ENCODE measurements around the gene DHX35. TPM values are rescaled to one million over a fixed set of nuclear protein-coding genes. Genes with fewer than 3 reads are reported as not detected.

The DHX35 gene
- total and polyA plus RNA-seq, 2 experiments from 2014 or later, result 8.3 to 25.9 TPM

GRCh38 chr20:39066471-39067242, 104.5 kb downstream of the DHX35 start:
- Histone ChIP-seq H3K4me1 (ENCODE audit: insufficient read depth) (no peaks in the 10 kb centered on the region), H3K9me2 (ENCODE audit: insufficient read depth) (no peaks in the 10 kb centered on the region), H4K20me1 (replicated peaks; ENCODE audit: insufficient read depth) (no peaks in the 10 kb centered on the region), H3K79me2 (replicated peaks; ENCODE audit: insufficient read depth) (no peaks in the 10 kb centered on the region), H3F3A (replicated peaks; ENCODE audit: low read depth) (no peaks in the 10 kb centered on the region), H3K4me3 (no peak overlapping the region), H2AFZ (0 out of 2 replicates have a peak overlapping the region, but pooled peaks have one; percentile 52), H3K4me2 (peak overlapping the region; percentile 63; the same call in 1 of the 2 replicates), H3K36me3 (ENCODE audit: insufficient read depth) (no peaks in the 10 kb centered on the region), H3K27ac (ENCODE audit: low read depth) (no peak overlapping the region), H3K27me3 (ENCODE audit: insufficient read depth) (no peaks in the 10 kb centered on the region)
- Mint-ChIP-seq H3K36me3 (ENCODE audit: low read depth) (no peaks in the 10 kb centered on the region), H3K4me3 (no peak overlapping the region), H3K9me3 (peaks cover 3% of the 10 kb centered on the region; the same call in 1 of the 3 replicates), H3K27ac (no peak overlapping the region), H3K27me3 (ENCODE audit: insufficient read depth, low read depth, poor library complexity) (peaks cover 2% of the 10 kb centered on the region), H3K4me1 (no peaks in the 10 kb centered on the region)
- peak; percentile 94 for DNase-seq (ENCODE audit: low spot score)
- ATAC-seq, result peak; percentile 98
- no peak for TF ChIP-seq STAT1 (IDR thresholded peaks at IDR 0.05; ENCODE audit: unreplicated experiment)
- TF ChIP-seq, protein P1, sequence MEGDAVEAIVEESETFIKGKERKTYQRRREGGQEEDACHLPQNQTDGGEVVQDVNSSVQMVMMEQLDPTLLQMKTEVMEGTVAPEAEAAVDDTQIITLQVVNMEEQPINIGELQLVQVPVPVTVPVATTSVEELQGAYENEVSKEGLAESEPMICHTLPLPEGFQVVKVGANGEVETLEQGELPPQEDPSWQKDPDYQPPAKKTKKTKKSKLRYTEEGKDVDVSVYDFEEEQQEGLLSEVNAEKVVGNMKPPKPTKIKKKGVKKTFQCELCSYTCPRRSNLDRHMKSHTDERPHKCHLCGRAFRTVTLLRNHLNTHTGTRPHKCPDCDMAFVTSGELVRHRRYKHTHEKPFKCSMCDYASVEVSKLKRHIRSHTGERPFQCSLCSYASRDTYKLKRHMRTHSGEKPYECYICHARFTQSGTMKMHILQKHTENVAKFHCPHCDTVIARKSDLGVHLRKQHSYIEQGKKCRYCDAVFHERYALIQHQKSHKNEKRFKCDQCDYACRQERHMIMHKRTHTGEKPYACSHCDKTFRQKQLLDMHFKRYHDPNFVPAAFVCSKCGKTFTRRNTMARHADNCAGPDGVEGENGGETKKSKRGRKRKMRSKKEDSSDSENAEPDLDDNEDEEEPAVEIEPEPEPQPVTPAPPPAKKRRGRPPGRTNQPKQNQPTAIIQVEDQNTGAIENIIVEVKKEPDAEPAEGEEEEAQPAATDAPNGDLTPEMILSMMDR (conservative IDR thresholded peaks at IDR 0.05; ENCODE audit: low read depth in 2 of 2), result peak; percentile 58 to 72

DNA sequence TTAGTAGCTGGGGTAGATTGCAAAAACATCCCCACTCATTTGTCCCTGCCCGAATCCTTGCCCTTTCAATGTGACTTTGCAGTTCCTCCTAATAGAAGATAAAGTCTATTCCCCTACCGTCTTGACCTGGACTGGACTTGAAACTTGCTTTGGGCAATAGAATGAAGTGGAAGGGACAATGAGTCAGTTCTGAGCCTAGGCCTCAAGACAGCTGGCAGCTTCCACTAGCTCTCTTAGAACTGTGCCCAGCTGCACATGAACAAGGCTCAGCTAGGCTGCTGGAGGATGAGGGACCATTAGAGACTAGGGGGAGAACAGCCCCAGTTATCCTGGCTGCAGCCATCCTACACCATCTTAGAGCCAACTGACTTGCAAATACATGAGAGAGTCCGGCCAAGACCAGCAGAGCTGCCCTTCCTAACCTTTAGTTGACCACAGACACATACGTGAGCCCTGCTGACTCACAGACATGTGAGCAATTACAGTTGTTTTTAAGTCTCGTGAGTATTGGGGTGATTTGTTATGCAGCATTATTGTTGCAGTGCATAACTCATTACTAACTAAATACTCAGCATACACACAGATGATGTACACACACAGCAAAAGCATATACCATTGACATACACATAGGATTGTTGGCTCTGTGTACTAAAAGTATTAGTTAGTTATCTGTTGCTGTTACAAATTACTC, 105.5 kb downstream of the DHX35 start:
- Histone ChIP-seq H3F3A (replicated peaks; ENCODE audit: low read depth) (no peaks in the 10 kb centered on the region), H3K4me2 (no peak overlapping the region), H3K4me1 (ENCODE audit: insufficient read depth) (no peaks in the 10 kb centered on the region), H3K9me2 (ENCODE audit: insufficient read depth) (no peaks in the 10 kb centered on the region), H3K79me2 (replicated peaks; ENCODE audit: insufficient read depth) (no peaks in the 10 kb centered on the region), H3K27ac (ENCODE audit: low read depth) (no peak overlapping the region), H4K20me1 (replicated peaks; ENCODE audit: insufficient read depth) (no peaks in the 10 kb centered on the region), H3K36me3 (ENCODE audit: insufficient read depth) (no peaks in the 10 kb centered on the region), H3K27me3 (ENCODE audit: insufficient read depth) (no peaks in the 10 kb centered on the region), H3K4me3 (no peak overlapping the region), H2AFZ (no peak overlapping the region)
- Mint-ChIP-seq H3K9me3 (peaks cover 3% of the 10 kb centered on the region; the same call in 1 of the 3 replicates), H3K36me3 (ENCODE audit: low read depth) (no peaks in the 10 kb centered on the region), H3K4me3 (no peak overlapping the region), H3K4me1 (no peaks in the 10 kb centered on the region), H3K27me3 (ENCODE audit: insufficient read depth, low read depth, poor library complexity) (peaks cover 2% of the 10 kb centered on the region), H3K27ac (no peak overlapping the region)
- DNase-seq (ENCODE audit: low spot score), result no peak
- no peak for ATAC-seq
- TF ChIP-seq, protein P1 (conservative IDR thresholded peaks at IDR 0.05; ENCODE audit: low read depth in 2 of 2), result no peak
- TF ChIP-seq, protein P2, sequence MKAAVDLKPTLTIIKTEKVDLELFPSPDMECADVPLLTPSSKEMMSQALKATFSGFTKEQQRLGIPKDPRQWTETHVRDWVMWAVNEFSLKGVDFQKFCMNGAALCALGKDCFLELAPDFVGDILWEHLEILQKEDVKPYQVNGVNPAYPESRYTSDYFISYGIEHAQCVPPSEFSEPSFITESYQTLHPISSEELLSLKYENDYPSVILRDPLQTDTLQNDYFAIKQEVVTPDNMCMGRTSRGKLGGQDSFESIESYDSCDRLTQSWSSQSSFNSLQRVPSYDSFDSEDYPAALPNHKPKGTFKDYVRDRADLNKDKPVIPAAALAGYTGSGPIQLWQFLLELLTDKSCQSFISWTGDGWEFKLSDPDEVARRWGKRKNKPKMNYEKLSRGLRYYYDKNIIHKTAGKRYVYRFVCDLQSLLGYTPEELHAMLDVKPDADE (IDR thresholded peaks at IDR 0.05), result no peak
- TF ChIP-seq STAT1 (IDR thresholded peaks at IDR 0.05; ENCODE audit: unreplicated experiment) (no peak), CREB1 (CRISPR knock-in tag; IDR thresholded peaks at IDR 0.05; ENCODE audit: low read depth) (no peak), ZNF331 (CRISPR knock-in tag; IDR thresholded peaks at IDR 0.05; ENCODE audit: low read depth) (no peak), REST (IDR thresholded peaks at IDR 0.05; ENCODE audit: unreplicated experiment) (no peak), EZH2 (IDR thresholded peaks at IDR 0.05; ENCODE audit: low read depth, unreplicated experiment) (no peak), POLR2AphosphoS5 (IDR thresholded peaks at IDR 0.05; ENCODE audit: low read depth) (no peak)
